ENCODE results near the gene RNFT1. TPM values are rescaled to one million over a fixed set of nuclear protein-coding genes. Genes with fewer than 3 reads are reported as not detected.
"Not testable (repeated sequence)": the region's sequence is repeated elsewhere in the genome, so short reads cannot be mapped to it uniquely, and the experiment has no call there.

Gene RNFT1
- total RNA-seq (2014; rRNA removed; shearing (Covaris generic)): 18.9 and 27.9 TPM in 2 replicates

DNA sequence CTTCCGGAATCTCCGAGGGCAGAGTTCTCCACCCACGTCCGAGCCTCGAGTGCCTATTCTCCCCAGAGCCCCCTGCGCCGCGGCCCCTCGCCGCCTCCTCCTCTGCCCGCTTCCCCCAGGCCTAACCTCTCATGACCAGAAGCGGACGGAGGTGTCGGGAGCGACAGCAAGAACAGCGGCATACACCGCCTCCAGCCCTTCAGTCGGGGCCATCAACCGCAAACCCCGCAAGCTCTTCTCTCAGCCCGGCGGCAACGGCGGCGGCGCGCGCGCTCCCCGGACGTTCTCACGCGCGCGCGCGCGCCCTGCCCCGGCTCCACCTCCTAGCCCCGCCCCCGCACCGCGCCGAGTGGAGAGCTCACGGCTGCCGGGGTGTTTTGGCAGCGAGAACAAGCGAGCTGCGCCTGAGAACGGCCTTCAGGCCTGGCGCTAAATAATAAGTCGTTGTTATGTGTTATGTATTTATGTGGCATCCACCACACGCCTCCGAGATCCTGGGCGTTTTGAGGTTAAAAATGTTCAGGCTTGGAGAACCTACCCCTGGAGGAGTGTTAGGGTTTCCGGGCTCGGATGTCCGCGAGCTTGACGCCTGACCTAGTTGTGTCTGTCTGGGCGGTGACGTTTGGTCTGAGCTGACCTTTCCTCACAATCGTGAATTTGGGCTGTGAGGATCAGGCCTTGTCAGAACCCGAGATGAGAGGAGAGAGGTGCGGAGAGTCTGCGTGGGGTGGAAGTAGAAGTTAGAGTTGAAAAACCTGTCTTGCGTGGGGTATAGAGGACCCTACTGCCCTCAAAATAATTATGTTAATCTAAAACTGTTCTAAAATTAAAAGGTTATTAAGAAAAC lies at the start of gene RNFT1:
Gene RNFT1 (minus strand): TSS at position 259 of the 847 bp plus-strand sequence. CDS start 77 bp downstream, at position 182.
- DNase-seq (ENCODE audit: low spot score): peak; percentile 92

- not testable (repeated sequence) for DNase-seq (ENCODE audit: low spot score)
These were observed 44.8 kb upstream of the RNFT1 start for GRCh38 chr17:60009326-60009725.

DNA sequence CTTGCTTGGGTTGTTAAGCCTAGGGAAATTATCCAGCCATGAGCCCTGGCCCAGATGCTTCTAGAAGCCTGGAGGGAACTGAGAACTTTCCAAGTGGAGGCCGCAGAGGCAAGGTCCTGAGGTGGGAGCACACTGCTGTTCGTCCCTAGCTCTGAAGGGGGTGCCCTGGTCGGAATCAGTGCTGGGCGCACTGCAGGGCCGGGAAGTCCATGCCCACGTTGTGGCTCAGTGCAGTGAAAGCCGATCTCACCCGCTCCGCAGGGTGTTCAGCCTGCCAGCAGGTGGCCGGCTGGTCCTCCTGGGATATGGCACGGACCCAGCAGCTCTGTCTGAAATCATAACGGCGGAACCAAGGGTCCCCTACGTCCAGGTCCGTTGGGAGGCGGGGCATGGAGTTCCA lies 43.8 kb upstream of the RNFT1 start:
- DNase-seq (ENCODE audit: low spot score): not testable (repeated sequence)

GRCh38 chr17:60006160-60006559 lies 41.6 kb upstream of the RNFT1 start:
- no peak for DNase-seq (ENCODE audit: low spot score)

- DNase-seq (ENCODE audit: low spot score): not testable (repeated sequence)
These were observed 40.0 kb upstream of the RNFT1 start for GRCh38 chr17:60004561-60004960.

- not testable (repeated sequence) for DNase-seq (ENCODE audit: low spot score)
These were observed 37.9 kb upstream of the RNFT1 start for GRCh38 chr17:60002405-60002804.

DNA sequence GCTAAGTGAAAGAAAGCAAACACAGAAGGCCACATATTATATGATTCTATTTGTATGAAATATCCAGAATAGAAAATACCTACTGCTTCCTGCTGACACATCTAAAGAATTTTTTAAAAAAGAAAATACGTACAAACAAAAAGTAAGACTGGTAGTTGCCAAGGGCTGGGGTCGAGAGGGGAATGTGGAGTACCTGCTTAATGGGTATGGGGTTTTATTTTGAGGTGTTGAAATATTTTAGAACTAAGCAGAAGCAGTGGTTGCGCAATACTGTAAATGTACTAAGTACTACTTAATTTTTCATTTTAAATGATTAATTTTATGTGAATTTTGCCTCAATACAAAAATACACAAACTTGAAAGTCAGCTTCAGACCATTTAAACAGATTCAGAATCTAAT lies 32.1 kb upstream of the RNFT1 start:
- DNase-seq (ENCODE audit: low spot score): not testable (repeated sequence)

GRCh38 chr17:59975166-59975565 lies 10.6 kb upstream of the RNFT1 start:
- not testable (repeated sequence) for DNase-seq (ENCODE audit: low spot score)

DNA sequence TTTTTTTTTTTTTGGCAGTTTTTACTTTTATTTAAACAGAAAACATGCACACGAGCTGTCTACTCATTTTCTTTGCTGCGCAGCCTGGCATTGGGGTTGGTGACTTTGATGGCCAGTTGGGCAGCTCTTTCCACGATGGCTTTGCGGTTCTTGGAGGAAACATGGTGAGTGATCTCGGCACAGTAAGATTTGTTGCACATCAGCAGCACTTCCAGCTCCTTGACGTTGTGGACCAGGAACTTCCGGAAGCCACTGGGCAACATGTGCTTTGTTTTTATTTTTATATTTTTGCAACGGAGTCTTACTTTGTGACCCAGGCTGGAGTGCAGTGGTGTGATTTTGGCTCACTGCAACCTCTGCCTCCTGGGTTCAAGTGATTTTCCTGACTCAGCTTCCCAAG lies 8.9 kb upstream of the RNFT1 start:
- DNase-seq (ENCODE audit: low spot score): not testable (repeated sequence)

- no peak for DNase-seq (ENCODE audit: low spot score)
These were observed 8.2 kb upstream of the RNFT1 start for GRCh38 chr17:59972778-59973177.

GRCh38 chr17:59971771-59972170 lies 7.2 kb upstream of the RNFT1 start:
- not testable (repeated sequence) for DNase-seq (ENCODE audit: low spot score)

DNA sequence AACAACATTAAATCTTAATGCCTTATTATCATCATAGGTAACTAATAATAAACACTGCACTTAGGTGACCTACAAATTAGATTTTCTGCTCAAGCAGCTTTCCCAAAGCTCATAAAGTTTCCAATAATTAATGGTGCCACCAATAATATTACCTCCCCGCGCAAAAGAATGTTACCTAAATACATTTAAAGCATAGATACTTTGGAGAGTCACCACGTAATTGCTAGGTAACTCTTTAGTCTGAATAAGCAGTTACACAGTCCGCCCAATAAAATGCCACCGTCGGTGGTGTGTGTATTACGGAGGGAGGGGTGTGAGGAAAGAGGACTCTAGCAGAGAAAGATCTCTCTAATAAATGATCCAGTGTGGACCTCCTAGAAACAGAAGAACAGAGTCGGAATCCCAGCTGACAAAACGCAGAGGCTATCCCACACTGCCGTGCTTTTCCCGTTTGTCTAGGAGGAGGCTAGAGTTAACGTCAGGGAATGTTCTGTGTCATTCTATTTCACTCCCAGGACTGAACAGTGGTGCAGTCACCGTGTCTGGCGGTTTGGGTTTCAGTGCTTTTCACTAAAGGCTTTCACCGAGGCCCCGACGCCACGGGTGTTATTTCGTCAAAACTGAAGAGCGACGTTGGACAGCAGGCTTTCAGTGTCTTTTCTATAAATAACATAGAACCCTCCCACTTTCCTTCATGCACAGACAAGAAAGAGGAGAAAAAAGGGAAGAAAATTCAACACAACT lies 630 bp downstream of the RNFT1 start:
- peak; percentile 74 for DNase-seq (ENCODE audit: low spot score)

GRCh38 chr17:59962739-59963318 lies 1.7 kb downstream of the RNFT1 start:
- DNase-seq (ENCODE audit: low spot score): no peak

DNA sequence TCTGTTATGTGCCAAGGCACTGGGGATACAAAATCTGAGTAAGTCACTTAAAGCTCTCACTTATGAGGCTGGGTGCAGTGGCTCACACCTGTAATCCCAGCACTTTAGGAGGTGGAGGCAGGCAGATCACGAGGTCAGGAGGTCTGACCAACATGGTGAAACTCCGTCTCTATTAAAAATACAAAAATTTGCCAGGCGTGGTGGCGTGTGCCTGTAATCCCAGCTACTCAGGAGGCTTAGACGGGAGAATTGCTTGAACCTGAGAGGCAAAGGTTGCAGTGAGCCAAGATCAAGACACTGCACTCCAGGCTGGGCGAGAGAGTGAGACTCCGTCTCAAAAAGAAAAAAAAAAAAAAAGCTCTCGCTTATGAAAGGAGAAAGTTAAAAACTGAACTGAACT lies 5.0 kb downstream of the RNFT1 start:
- not testable (repeated sequence) for DNase-seq (ENCODE audit: low spot score)

DNA sequence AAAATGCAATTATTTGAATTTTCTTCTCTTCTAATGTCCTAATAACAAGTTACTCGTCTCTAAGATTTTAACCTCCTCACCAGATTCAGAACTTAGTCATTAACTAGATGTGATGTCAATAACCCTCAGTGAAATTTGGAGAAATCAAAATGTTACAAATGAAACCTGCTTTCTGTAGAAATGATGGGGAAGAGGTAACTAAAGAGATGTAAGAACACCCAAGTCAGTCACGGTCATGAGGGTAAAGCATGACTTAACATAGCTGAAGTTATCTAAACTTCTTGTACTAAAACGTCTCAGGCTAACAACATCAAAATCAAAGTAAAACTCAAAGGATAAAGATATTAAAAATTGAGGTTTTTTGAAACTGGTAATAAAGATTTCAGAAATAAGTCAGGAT lies 9.7 kb downstream of the RNFT1 start:
- no peak for DNase-seq (ENCODE audit: low spot score)

DNA sequence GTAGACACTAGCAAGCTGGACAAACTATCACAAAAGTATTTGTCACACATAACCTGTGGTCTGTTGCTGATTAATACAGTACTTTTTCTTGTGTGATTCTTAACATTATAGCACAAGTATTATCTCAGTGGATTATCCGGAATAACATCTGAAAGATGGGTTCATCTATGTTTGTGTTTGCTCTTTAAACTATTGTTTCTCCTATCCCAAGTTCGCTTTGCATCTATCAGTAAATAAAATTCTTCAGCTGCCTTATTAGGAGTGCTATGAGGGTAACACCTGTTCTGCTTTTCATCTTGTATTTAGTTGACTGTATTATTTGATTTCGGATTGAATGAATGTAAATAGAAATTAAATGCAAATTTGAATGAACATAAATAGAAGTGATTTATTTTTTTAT lies 14.5 kb downstream of the RNFT1 start:
- DNase-seq (ENCODE audit: low spot score): no peak

DNA sequence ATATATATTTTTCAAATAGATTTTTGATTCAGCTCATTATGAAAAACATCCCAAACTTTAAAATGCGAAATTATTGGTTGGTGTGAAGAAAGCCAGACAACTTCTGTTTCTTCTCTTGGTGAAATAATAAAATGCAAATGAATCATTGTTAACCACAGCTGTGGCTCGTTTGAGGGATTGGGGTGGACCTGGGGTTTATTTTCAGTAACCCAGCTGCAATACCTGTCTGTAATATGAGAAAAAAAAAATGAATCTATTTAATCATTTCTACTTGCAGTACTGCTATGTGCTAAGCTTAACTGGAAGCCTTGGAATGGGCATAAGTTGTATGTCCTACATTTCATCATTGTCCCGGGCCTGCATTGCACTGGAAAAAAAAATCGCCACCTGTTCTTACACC lies 17.2 kb downstream of the RNFT1 start:
- not testable (repeated sequence) for DNase-seq (ENCODE audit: low spot score)

GRCh38 chr17:59946433-59946832 lies 18.1 kb downstream of the RNFT1 start:
- DNase-seq (ENCODE audit: low spot score): not testable (repeated sequence)

- DNase-seq (ENCODE audit: low spot score): no peak
These were observed 23.4 kb downstream of the RNFT1 start for GRCh38 chr17:59941131-59941530.

- DNase-seq (ENCODE audit: low spot score): not testable (repeated sequence)
These were observed 23.8 kb downstream of the RNFT1 start for GRCh38 chr17:59940697-59941096.

DNA sequence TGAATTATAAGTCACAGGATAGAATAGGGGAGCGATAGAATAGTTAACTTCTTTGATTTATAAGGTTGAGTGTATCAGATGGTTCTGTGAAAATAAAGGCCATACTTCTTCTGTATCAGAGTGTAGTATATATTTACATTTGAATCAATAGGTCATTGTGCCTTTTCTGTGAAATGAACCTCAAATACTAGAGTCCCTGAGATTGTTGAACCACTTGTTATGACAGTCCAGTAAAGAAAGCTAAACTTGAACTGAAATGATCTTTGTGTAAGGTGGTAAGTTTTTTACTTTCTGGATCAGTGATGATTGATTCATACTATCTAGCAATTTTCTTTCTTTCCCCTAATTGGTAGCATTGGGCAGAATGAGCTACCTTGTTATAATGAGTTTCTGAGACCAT lies 31.2 kb downstream of the RNFT1 start:
- DNase-seq (ENCODE audit: low spot score): not testable (repeated sequence)

DNA sequence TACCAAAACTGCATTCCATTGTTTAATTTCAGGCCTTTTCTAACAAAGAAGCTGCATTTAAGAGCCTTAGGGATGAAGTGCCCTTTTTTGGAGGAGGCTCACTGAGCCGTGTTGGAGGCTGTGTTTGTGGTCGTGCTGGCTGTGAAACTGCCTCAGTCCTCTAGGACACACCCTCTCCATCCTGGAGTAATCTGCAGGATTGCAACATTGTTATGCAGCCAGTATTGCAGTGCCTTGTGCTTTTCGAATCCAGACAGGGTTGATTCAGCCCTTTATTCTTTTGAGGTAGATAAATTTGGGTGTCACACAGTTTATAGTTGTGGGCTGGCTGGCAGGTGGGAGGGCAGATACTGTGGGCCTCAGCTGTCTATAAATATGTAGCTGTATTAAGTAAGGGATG lies 33.8 kb downstream of the RNFT1 start:
- not testable (repeated sequence) for DNase-seq (ENCODE audit: low spot score)
